A549 (cell line): ENCODE data around the gene CLMN. TPM values are rescaled to one million over a fixed set of nuclear protein-coding genes. Genes with fewer than 3 reads are reported as not detected.

Source experiments
- ATAC-seq, 2 experiments: fragments of 200-7000 bp in 1 of 2; fragments of >200 bp in 1 of 2; cut with Nextera tagmentation in 1 of 2; cut with Tn5 transposase in 1 of 2; 3 replicates each; pipeline versions ENCODE4 v1.8.0 to v1.9.1; 2018 to 2020; ENCODE audit warnings: mild to moderate bottlenecking in 1 of 2, moderate library complexity in 1 of 2
- CTCF ChIA-PET: fragments of 300-600 bp; sonication (Branson Sonifier 250); formaldehyde crosslinking; extraction: SDS; loops from one replicate; lab custom pipeline; 2021; ENCODE audit warnings: antibody characterized with exemption, inconsistent platforms; lab: Yijun Ruan, JAX
- POLR2A ChIA-PET: fragments of 350-600 bp; formaldehyde crosslinking; extraction: SDS; loops from one replicate; lab custom pipeline; 2021; ENCODE audit warnings: antibody characterized with exemption, inconsistent platforms; lab: Yijun Ruan, JAX
- DNase-seq, 2 experiments: peaks; one replicate each; pipeline versions ENCODE4 v3.0.0 to v3.0.0-alpha.2; 2011 to 2016; ENCODE audit warnings: low read depth in 1 of 2, low spot score in 1 of 2
- FAIRE-seq: peaks from 2 replicates; lab custom pipeline; 2011; peaks lifted over from hg19 to GRCh38; lab: Jason Lieb, UNC
- H3K27ac ChIP-seq, 2 experiments: fragments of >200 bp; sonication (Bioruptor Twin); formaldehyde crosslinking; 3 replicates each; pipeline ENCODE4 v1.5.1; 2016 to 2017
- H3K4me1 ChIP-seq: fragments of >200 bp; sonication (Bioruptor Twin); formaldehyde crosslinking; 3 replicates; pipeline ENCODE4 v1.6.1; 2016
- H3K4me2 ChIP-seq: fragments of >200 bp; sonication (Bioruptor Twin); formaldehyde crosslinking; 3 replicates; pipeline ENCODE4 v1.6.1; 2016
- H3K4me3 ChIP-seq: fragments of >200 bp; sonication (Bioruptor Twin); formaldehyde crosslinking; 3 replicates; pipeline ENCODE4 v1.5.1; 2016
- H3K9me3 ChIP-seq: fragments of >200 bp; sonication (Bioruptor Twin); formaldehyde crosslinking; 3 replicates; pipeline ENCODE4 v1.6.1; 2016
- BCL3 ChIP-seq: fragments of >200 bp; sonication (Bioruptor Twin); formaldehyde crosslinking; IDR thresholded peaks from 3 replicates; pipeline ENCODE4 v1.6.1; 2016
- BHLHE40 ChIP-seq: IDR thresholded peaks from 2 replicates; pipeline ENCODE4 v1.6.1; 2012; ENCODE audit warnings: low read depth, low read length, inconsistent platforms
- CBX2 ChIP-seq: fragments of 200-600 bp; sonication (generic); IDR thresholded peaks from 2 replicates; pipeline ENCODE4 v1.6.1; 2016; ENCODE audit warnings: low read depth, mild to moderate bottlenecking, borderline replicate concordance
- CEBPB ChIP-seq, 2 experiments: fragments of >200 bp in 1 of 2; sonication (Bioruptor Twin) in 1 of 2; formaldehyde crosslinking in 1 of 2; IDR thresholded peaks; 2 replicates each; pipeline ENCODE4 v1.6.1; 2012 to 2016
- CHD2 ChIP-seq: fragments of 150-350 bp; IDR thresholded peaks from 2 replicates; pipeline ENCODE4 v1.6.1; 2014; ENCODE audit warnings: low read length; ENCODE audit not compliant: partially characterized antibody
- CTCF ChIP-seq: fragments of >200 bp; sonication (Bioruptor Twin); formaldehyde crosslinking; IDR thresholded peaks from 3 replicates; pipeline ENCODE4 v1.5.1; 2016
- EHF ChIP-seq: fragments of 250-450 bp; sonication (Bioruptor Pico); IDR thresholded peaks from 2 replicates; pipeline ENCODE4 v1.5.0; 2020; ENCODE audit warnings: mild to moderate bottlenecking
- ESRRA ChIP-seq: fragments of 150-350 bp; IDR thresholded peaks from 2 replicates; pipeline ENCODE4 v1.6.1; 2014; ENCODE audit warnings: mild to moderate bottlenecking, low read length, borderline replicate concordance
- FOSL2 ChIP-seq, 2 experiments: fragments of 450-650 bp in 1 of 2; fragments of >200 bp in 1 of 2; sonication (Bioruptor Twin) in 1 of 2; formaldehyde crosslinking; IDR thresholded peaks; 2 replicates each; pipeline versions ENCODE4 v1.5.0 to v1.6.1; 2016 to 2020; ENCODE audit warnings: mild to moderate bottlenecking in 1 of 2, moderate library complexity in 1 of 2
- FOXS1 ChIP-seq: fragments of 250-450 bp; sonication (Bioruptor Pico); IDR thresholded peaks from 2 replicates; pipeline ENCODE4 v1.5.0; 2020; ENCODE audit warnings: mild to moderate bottlenecking, moderate library complexity
- GATA3 ChIP-seq: IDR thresholded peaks from 2 replicates; pipeline ENCODE4 v1.6.1; 2012; ENCODE audit warnings: borderline replicate concordance
- HOXA7 ChIP-seq: fragments of 250-450 bp; sonication (Bioruptor Pico); IDR thresholded peaks from 2 replicates; pipeline ENCODE4 v1.5.0; 2020; ENCODE audit warnings: mild to moderate bottlenecking, moderate library complexity
- HOXB13 ChIP-seq: fragments of 250-450 bp; sonication (Bioruptor Pico); IDR thresholded peaks from 2 replicates; pipeline ENCODE4 v1.5.0; 2020; ENCODE audit warnings: low read depth, mild to moderate bottlenecking, moderate library complexity
- HOXB5 ChIP-seq: fragments of 250-450 bp; sonication (Bioruptor Pico); IDR thresholded peaks from 2 replicates; pipeline ENCODE4 v1.5.0; 2020; ENCODE audit warnings: mild to moderate bottlenecking, moderate library complexity
- JUN ChIP-seq, 2 experiments: fragments of >200 bp; sonication (Bioruptor Twin); formaldehyde crosslinking; IDR thresholded peaks; 2 replicates in 1 of 2; 3 replicates in 1 of 2; pipeline ENCODE4 v1.6.1; 2016 to 2017
- JUNB ChIP-seq: fragments of >200 bp; sonication (Bioruptor Twin); formaldehyde crosslinking; IDR thresholded peaks from 2 replicates; pipeline ENCODE4 v1.6.1; 2016
- KDM5A ChIP-seq: fragments of 200-600 bp; sonication (generic); IDR thresholded peaks from 2 replicates; pipeline ENCODE4 v1.6.1; 2016; ENCODE audit warnings: antibody characterized with exemption, mild to moderate bottlenecking
- MAFK ChIP-seq: fragments of 450-650 bp; IDR thresholded peaks from 2 replicates; pipeline ENCODE4 v1.6.1; 2014; ENCODE audit not compliant: partially characterized antibody
- MAZ ChIP-seq: fragments of 150-350 bp; IDR thresholded peaks from 2 replicates; pipeline ENCODE4 v1.6.1; 2014; ENCODE audit warnings: antibody characterized with exemption, low read depth, low read length, borderline replicate concordance
- NPAS2 ChIP-seq: fragments of 250-450 bp; sonication (Bioruptor Pico); IDR thresholded peaks from 2 replicates; pipeline ENCODE4 v1.8.0; 2022; ENCODE audit warnings: mild to moderate bottlenecking, moderate library complexity, borderline replicate concordance
- RAD21 ChIP-seq, 2 experiments: fragments of >200 bp in 1 of 2; sonication (Bioruptor Twin) in 1 of 2; formaldehyde crosslinking in 1 of 2; IDR thresholded peaks in 1 of 2; conservative IDR thresholded peaks in 1 of 2; 2 replicates in 1 of 2; 3 replicates in 1 of 2; pipeline ENCODE4 v1.6.1; 2012 to 2018; ENCODE audit warnings: inconsistent platforms in 1 of 2
- RFX5 ChIP-seq: fragments of 450-650 bp; IDR thresholded peaks from 2 replicates; pipeline ENCODE4 v1.7.1; 2014; ENCODE audit warnings: antibody characterized with exemption, mild to moderate bottlenecking, moderate library complexity
- SMC3 ChIP-seq: fragments of >200 bp; sonication (Bioruptor Twin); formaldehyde crosslinking; IDR thresholded peaks from 3 replicates; pipeline ENCODE4 v1.6.1; 2018; ENCODE audit warnings: inconsistent platforms
- SREBF2 ChIP-seq: fragments of 450-650 bp; IDR thresholded peaks from 2 replicates; pipeline ENCODE4 v1.6.1; 2014; ENCODE audit warnings: mild to moderate bottlenecking, moderate library complexity
- ZC3H11A ChIP-seq: fragments of 450-650 bp; IDR thresholded peaks from 2 replicates; pipeline ENCODE4 v1.6.1; 2014; ENCODE audit warnings: antibody characterized with exemption, mild to moderate bottlenecking
- WGBS: methylation state at CpG from one replicate; pipeline ENCODE4 v1.1.6; 2017; ENCODE audit errors: missing lambda C conversion rate; 5-methylcytosine and 5-hydroxymethylcytosine counted together
- polyA plus RNA-seq, 4 experiments: library from polyadenylated mRNA; depleted of rRNA in 3 of 4; stranded (reverse); fragments of >200 nt; fragmentation: RNase III in 1 of 4; extraction: RNeasy Plus Mini Kit Qiagen cat#74134 plus additional on column Dnase treatment in 1 of 4; gene quantifications; 2 replicates in 3 of 4; 3 replicates in 1 of 4; pipeline ENCODE4 v1.2.3, GENCODE V29; 2011 to 2017

The CLMN gene
- polyA plus RNA-seq, 2 of the 4 experiments (the other 2 are of a cell fraction), result 2.9 to 10.6 TPM

GRCh38 chr14:95151561-95151960 is 168.1 kb downstream of the CLMN start:
- CTCF ChIA-PET, result no interaction called here

GRCh38 chr14:95150910-95151309 is 168.8 kb downstream of the CLMN start:
- WGBS, result 81% methylated on average over 2 of the region's 2 CpGs
- Histone ChIP-seq H3K4me1 (peaks cover 27% of the 10 kb centered on the region), H3K4me3 (no peak overlapping the region), H3K9me3 (0 out of 3 replicates have a peak, but pooled peaks cover 3% of the 10 kb centered on the region), H3K4me2 (no peak overlapping the region), H3K27ac (no peak overlapping the region)
- POLR2A ChIA-PET, result no interaction called here
- no peak for ATAC-seq
- FAIRE-seq, result no peak
- DNase-seq, result no peak
- CTCF ChIA-PET, result no interaction called here
- TF ChIP-seq JUNB, result no peak
- no peak for TF ChIP-seq EHF (CRISPR knock-in tag)
- TF ChIP-seq ESRRA, result no peak
- TF ChIP-seq CEBPB (IDR thresholded peaks at IDR 0.05), result no peak
- TF ChIP-seq GATA3, result no peak

More at GRCh38 chr14:95151561-95151960, 168.1 kb downstream of the CLMN start:
- POLR2A ChIA-PET, result no interaction called here
- Histone ChIP-seq H3K27ac (no peak overlapping the region), H3K4me3 (no peak overlapping the region), H3K9me3 (no peaks in the 10 kb centered on the region), H3K4me1 (peaks cover 28% of the 10 kb centered on the region), H3K4me2 (0 out of 3 replicates have a peak overlapping the region, but pooled peaks have one; percentile 6)
- 75% methylated on average over 8 of the region's 8 CpGs for WGBS
- DNase-seq, result no peak
- ATAC-seq, result no peak
- FAIRE-seq, result peak; percentile 39
- TF ChIP-seq CTCF (no peak), JUN (IDR thresholded peaks at IDR 0.05) (no peak), HOXB13 (no peak), HOXA7 (CRISPR knock-in tag) (no peak), HOXB5 (CRISPR knock-in tag) (no peak), CEBPB (IDR thresholded peaks at IDR 0.05) (no peak), FOXS1 (CRISPR knock-in tag) (no peak), SMC3 (no peak), NPAS2 (CRISPR knock-in tag) (no peak), RAD21 (conservative IDR thresholded peaks at IDR 0.05 in 1 of 2, IDR thresholded peaks at IDR 0.05 in 1 of 2) (no peak)

GRCh38 chr14:95149441-95149840 is 170.3 kb downstream of the CLMN start:
- TF ChIP-seq CTCF, result no peak
- no peak for TF ChIP-seq SREBF2
- TF ChIP-seq MAFK, result no peak
- no peak for TF ChIP-seq JUNB
- no peak for TF ChIP-seq BHLHE40
- TF ChIP-seq CHD2, result no peak
- TF ChIP-seq MAZ, result no peak
- no peak for TF ChIP-seq RFX5
- TF ChIP-seq KDM5A, result no peak
- TF ChIP-seq ZC3H11A, result no peak
- no peak for TF ChIP-seq CBX2
- no peak for TF ChIP-seq FOSL2 (IDR thresholded peaks at IDR 0.05)
- no peak for TF ChIP-seq FOSL2 (CRISPR knock-in tag; IDR thresholded peaks at IDR 0.05)
- TF ChIP-seq CEBPB (IDR thresholded peaks at IDR 0.05), result no peak
- TF ChIP-seq BCL3, result no peak
- ATAC-seq, result no peak
- Histone ChIP-seq H3K4me1 (peaks cover 21% of the 10 kb centered on the region), H3K27ac (no peak overlapping the region), H3K4me2 (peak overlapping the region; percentile 36), H3K9me3 (peaks cover 13% of the 10 kb centered on the region), H3K4me3 (no peak overlapping the region)
- POLR2A ChIA-PET, result no interaction called here
- 25% methylated on average over 3 of the region's 3 CpGs for WGBS
- CTCF ChIA-PET, result no interaction called here
- no peak for FAIRE-seq
- DNase-seq, result no peak
